ENCODE measurements around the gene ADAMTS2. TPM values are rescaled to one million over a fixed set of nuclear protein-coding genes. Genes with fewer than 3 reads are reported as not detected.

ADAMTS2 gene
- total and polyA plus RNA-seq, 7 experiments from 2014 or later: not detected

DNA sequence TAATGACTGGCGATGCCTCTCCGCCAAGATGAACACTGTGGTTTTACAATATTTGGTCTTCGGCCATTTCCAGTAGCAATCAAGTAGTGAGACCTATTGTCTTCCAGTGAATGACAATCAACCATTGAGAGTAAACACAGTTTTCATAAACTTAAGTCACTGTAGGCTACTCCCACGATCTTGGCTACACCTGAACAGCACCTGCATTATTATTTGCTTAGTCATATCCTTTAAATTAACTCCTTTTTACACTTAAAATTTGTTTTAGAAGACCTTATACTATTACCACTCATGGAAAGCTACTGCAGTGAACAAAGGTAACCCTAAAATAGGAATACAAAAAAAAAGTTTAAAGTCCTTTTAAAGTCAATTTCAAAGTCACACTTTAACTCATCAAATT is 226.9 kb downstream of the ADAMTS2 start:
- CTCF ChIA-PET: no interaction called here
- no peak for DNase-seq
- H3K9me3 Mint-ChIP-seq: peaks cover 8 to 51% (median 27%) of the 10 kb centered on the region in 11 donors

DNA sequence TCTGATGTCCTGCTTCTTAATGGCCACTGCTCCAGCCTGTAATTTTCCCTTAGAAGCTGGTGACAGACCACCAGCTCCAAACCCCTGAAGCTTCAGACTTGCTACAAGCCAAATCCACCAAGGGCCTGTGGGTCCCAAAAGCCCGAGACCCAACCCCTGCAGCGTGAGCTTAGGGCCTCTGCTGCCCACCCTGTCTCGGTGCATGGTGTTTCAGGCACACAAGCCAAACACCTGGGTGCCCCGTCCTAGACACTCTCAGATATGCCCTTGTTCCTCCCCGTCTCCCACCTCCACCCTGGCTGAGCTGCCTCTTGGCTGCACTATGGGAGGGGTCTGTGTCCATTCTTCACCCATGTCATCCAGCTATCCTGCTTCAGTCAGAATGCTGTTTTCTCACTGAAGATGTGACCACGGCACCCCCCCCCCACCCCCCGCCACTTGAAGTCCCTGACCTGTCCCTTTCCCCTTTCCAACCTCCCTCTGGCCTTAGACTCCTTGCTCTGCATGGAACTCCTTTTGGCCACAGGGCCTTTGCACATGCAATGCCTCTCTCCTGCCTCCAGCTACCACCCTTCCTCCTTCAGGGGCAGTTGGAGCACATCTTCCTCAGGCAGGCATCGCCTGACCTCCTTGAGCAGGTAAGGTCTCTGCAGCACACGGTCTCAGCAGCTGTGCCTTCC is 229.3 kb downstream of the ADAMTS2 start:
- Mint-ChIP-seq H3K9me3 (peaks cover 8 to 71% (median 36%) of the 10 kb centered on the region in 11 donors), H3K36me3 (peaks cover 0 to 26% (median 5%) of the 10 kb centered on the region in 5 donors)

More for the DNA sequence above, 226.9 kb downstream of the ADAMTS2 start:
- intact Hi-C loops (cut with micrococcal nuclease): no loop called here
- POLR2A ChIA-PET: no interaction called here
- H3K27me3 Mint-ChIP-seq: peaks cover 0 to 3% (median 0%) of the 10 kb centered on the region in 5 donors
- H3K27ac Mint-ChIP-seq: no peak overlapping the region
- H3K4me3 Mint-ChIP-seq: no peak overlapping the region
- no peaks in the 10 kb centered on the region for H3K4me1 ChIP-seq (ENCODE audit: control insufficient read depth in 2 of 2, insufficient read depth in 2 of 2, low read length in 2 of 2)
- peaks cover 0 to 20% (median 0%) of the 10 kb centered on the region in 3 experiments for H3K9me3 ChIP-seq (ENCODE audit: control insufficient read depth in 2 of 3, low read length in 3 of 3)
- H3K27ac ChIP-seq (ENCODE audit: low read depth, low read length): no peak overlapping the region
- no peaks in the 10 kb centered on the region for H3K4me1 Mint-ChIP-seq
- H3K27me3 ChIP-seq (ENCODE audit: control insufficient read depth in 2 of 2, insufficient read depth in 2 of 2, low read length in 2 of 2): no peaks in the 10 kb centered on the region
- peaks cover 0 to 19% (median 5%) of the 10 kb centered on the region in 5 donors for H3K36me3 Mint-ChIP-seq
- no peak for ATAC-seq
- no peak overlapping the region for H3K4me3 ChIP-seq (ENCODE audit: low read length)
- no peaks in the 10 kb centered on the region for H3K36me3 ChIP-seq (ENCODE audit: control insufficient read depth in 2 of 3, insufficient read depth in 3 of 3, low read length in 3 of 3)

DNA sequence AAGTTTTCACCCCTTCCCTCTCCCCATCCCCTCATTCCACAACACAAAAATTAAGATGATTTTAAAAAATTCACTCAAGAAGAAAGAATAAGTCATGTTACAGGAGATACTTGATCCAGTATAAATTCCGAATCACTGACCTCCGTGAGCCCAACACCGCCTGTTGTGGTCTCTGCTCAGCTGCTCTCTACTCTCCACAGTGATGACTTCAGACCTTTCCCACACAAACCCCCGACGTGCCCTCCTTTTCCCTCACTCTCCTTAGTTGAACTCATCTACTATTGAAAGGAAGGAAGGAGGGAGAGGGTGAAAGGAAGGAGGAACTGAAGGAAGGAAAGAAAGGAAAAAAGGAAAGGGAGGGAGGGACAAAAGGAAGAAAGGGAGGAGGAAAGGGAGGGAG is 230.0 kb downstream of the ADAMTS2 start:
- no peaks in the 10 kb centered on the region for H3K27me3 ChIP-seq (ENCODE audit: control insufficient read depth in 2 of 2, insufficient read depth in 2 of 2, low read length in 2 of 2)
- POLR2A ChIA-PET: no interaction called here
- Mint-ChIP-seq H3K9me3 (peaks cover 8 to 77% (median 37%) of the 10 kb centered on the region in 11 donors), H3K36me3 (peaks cover 0 to 26% (median 5%) of the 10 kb centered on the region in 5 donors), H3K4me3 (no peak overlapping the region), H3K27me3 (peaks cover 0 to 3% (median 0%) of the 10 kb centered on the region in 5 donors), H3K27ac (no peak overlapping the region), H3K4me1 (no peaks in the 10 kb centered on the region)
- ATAC-seq: no peak
- H3K9me3 ChIP-seq (ENCODE audit: control insufficient read depth in 2 of 3, low read length in 3 of 3): peaks cover 0 to 42% (median 0%) of the 10 kb centered on the region in 3 experiments
- CTCF ChIA-PET: no interaction called here
- no peaks in the 10 kb centered on the region for H3K36me3 ChIP-seq (ENCODE audit: control insufficient read depth in 2 of 3, insufficient read depth in 3 of 3, low read length in 3 of 3)
- intact Hi-C loops (cut with micrococcal nuclease): no loop called here
- no peak for DNase-seq
- no peak overlapping the region for H3K27ac ChIP-seq (ENCODE audit: low read depth, low read length)
- H3K4me1 ChIP-seq (ENCODE audit: control insufficient read depth in 2 of 2, insufficient read depth in 2 of 2, low read length in 2 of 2): no peaks in the 10 kb centered on the region
- H3K4me3 ChIP-seq (ENCODE audit: low read length): no peak overlapping the region

More for the DNA sequence above, 229.3 kb downstream of the ADAMTS2 start:
- no peaks in the 10 kb centered on the region for H3K27me3 ChIP-seq (ENCODE audit: control insufficient read depth in 2 of 2, insufficient read depth in 2 of 2, low read length in 2 of 2)
- peaks cover 0 to 3% (median 0%) of the 10 kb centered on the region in 5 donors for H3K27me3 Mint-ChIP-seq
- H3K4me1 ChIP-seq (ENCODE audit: control insufficient read depth in 2 of 2, insufficient read depth in 2 of 2, low read length in 2 of 2): no peaks in the 10 kb centered on the region
- ChIA-PET POLR2A (no interaction called here), CTCF (no interaction called here)
- DNase-seq: no peak
- no peaks in the 10 kb centered on the region for H3K36me3 ChIP-seq (ENCODE audit: control insufficient read depth in 2 of 3, insufficient read depth in 3 of 3, low read length in 3 of 3)
- no peak overlapping the region for H3K4me3 Mint-ChIP-seq
- H3K27ac Mint-ChIP-seq: no peak overlapping the region
- no peaks in the 10 kb centered on the region for H3K4me1 Mint-ChIP-seq
- intact Hi-C loops (cut with micrococcal nuclease): no loop called here
- peaks cover 0 to 42% (median 0%) of the 10 kb centered on the region in 3 experiments for H3K9me3 ChIP-seq (ENCODE audit: control insufficient read depth in 2 of 3, low read length in 3 of 3)
- no peak for ATAC-seq
- no peak overlapping the region for H3K4me3 ChIP-seq (ENCODE audit: low read length)
- H3K27ac ChIP-seq (ENCODE audit: low read depth, low read length): no peak overlapping the region

DNA sequence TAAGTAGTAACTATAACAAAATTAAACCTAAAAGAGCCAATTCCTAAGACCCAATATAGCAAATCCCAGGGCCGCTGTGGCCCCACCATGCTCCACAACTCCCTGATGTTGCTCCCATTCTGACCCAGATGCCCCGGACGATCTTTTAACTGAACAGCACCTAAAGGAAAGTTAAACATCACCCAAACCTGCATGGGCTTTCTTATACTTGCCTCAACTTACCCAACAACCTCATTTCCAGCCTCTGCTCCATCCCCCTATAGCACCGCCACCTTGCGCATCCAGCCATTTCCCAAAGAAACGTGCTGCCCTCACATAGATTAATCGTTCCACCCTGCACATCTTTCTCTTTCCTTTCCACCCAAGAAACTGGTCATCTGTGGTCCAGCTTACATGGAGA is 230.5 kb downstream of the ADAMTS2 start:
- no peak overlapping the region for H3K27ac Mint-ChIP-seq
- ATAC-seq (no peak), DNase-seq (no peak)
- no peaks in the 10 kb centered on the region for H3K4me1 ChIP-seq (ENCODE audit: control insufficient read depth in 2 of 2, insufficient read depth in 2 of 2, low read length in 2 of 2)
- H3K4me3 ChIP-seq (ENCODE audit: low read length): no peak overlapping the region
- H3K36me3 ChIP-seq (ENCODE audit: control insufficient read depth in 2 of 3, insufficient read depth in 3 of 3, low read length in 3 of 3): no peaks in the 10 kb centered on the region
- POLR2A ChIA-PET: no interaction called here
- no peak overlapping the region for H3K27ac ChIP-seq (ENCODE audit: low read depth, low read length)
- intact Hi-C loops (cut with micrococcal nuclease): no loop called here
- peaks cover 0 to 20% (median 5%) of the 10 kb centered on the region in 5 donors for H3K36me3 Mint-ChIP-seq
- H3K9me3 ChIP-seq (ENCODE audit: control insufficient read depth in 2 of 3, low read length in 3 of 3): peaks cover 0 to 42% (median 0%) of the 10 kb centered on the region in 3 experiments
- CTCF ChIA-PET: no interaction called here
- no peaks in the 10 kb centered on the region for H3K4me1 Mint-ChIP-seq
- no peak overlapping the region for H3K4me3 Mint-ChIP-seq
- peaks cover 8 to 77% (median 36%) of the 10 kb centered on the region in 11 donors for H3K9me3 Mint-ChIP-seq
- peaks cover 0 to 3% (median 0%) of the 10 kb centered on the region in 5 donors for H3K27me3 Mint-ChIP-seq
- H3K27me3 ChIP-seq (ENCODE audit: control insufficient read depth in 2 of 2, insufficient read depth in 2 of 2, low read length in 2 of 2): no peaks in the 10 kb centered on the region

DNA sequence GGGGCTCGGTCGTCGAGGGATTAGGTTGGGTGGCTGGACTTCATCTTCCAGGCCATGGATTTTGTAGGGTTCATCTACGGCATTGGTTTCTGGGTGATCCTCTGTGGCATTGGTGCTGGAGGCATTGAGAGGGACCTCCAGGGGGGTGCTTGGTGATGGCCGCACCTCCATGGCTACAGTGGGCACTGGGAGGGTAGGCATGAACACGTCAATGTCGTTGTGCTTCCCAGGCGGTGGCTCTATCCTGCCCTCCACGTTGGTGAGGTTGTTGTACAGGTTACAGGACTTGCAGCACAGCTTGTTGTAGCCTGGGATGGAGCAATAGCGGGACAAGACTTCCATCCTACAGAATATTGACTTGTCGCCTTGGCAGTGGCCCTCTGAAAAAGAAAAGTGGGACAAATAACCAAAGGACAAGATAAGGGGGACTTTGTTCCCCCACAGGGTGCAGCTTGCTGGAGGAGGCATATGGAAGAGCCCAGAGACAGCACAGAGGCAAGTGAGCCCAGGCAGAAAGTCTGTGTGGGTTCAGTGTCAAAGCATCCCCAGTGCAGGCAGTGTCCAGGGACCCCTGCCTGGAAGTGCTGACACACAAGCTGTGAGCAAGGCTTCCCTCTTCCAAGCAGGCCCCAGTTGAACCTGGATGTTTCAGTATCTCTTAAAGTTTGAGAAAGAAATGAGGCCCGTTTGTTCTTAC is 231.2 kb downstream of the ADAMTS2 start:
- Histone ChIP-seq H3K27me3 (ENCODE audit: control insufficient read depth in 2 of 2, insufficient read depth in 2 of 2, low read length in 2 of 2) (no peaks in the 10 kb centered on the region), H3K9me3 (ENCODE audit: control insufficient read depth in 2 of 3, low read length in 3 of 3) (peaks cover 0 to 42% (median 0%) of the 10 kb centered on the region in 3 experiments), H3K36me3 (ENCODE audit: control insufficient read depth in 2 of 3, insufficient read depth in 3 of 3, low read length in 3 of 3) (no peaks in the 10 kb centered on the region), H3K4me3 (ENCODE audit: low read length) (no peak overlapping the region), H3K27ac (ENCODE audit: low read depth, low read length) (no peak overlapping the region), H3K4me1 (ENCODE audit: control insufficient read depth in 2 of 2, insufficient read depth in 2 of 2, low read length in 2 of 2) (no peaks in the 10 kb centered on the region)
- Mint-ChIP-seq H3K9me3 (peaks cover 8 to 81% (median 38%) of the 10 kb centered on the region in 11 donors), H3K27ac (no peak overlapping the region), H3K4me1 (no peaks in the 10 kb centered on the region), H3K4me3 (no peak overlapping the region), H3K36me3 (peaks cover 0 to 19% (median 5%) of the 10 kb centered on the region in 5 donors), H3K27me3 (peaks cover 0 to 3% (median 0%) of the 10 kb centered on the region in 5 donors)
- POLR2A ChIA-PET: no interaction called here
- CTCF ChIA-PET: no interaction called here
- intact Hi-C loops (cut with micrococcal nuclease): no loop called here
- ATAC-seq (no peak), DNase-seq (no peak)

DNA sequence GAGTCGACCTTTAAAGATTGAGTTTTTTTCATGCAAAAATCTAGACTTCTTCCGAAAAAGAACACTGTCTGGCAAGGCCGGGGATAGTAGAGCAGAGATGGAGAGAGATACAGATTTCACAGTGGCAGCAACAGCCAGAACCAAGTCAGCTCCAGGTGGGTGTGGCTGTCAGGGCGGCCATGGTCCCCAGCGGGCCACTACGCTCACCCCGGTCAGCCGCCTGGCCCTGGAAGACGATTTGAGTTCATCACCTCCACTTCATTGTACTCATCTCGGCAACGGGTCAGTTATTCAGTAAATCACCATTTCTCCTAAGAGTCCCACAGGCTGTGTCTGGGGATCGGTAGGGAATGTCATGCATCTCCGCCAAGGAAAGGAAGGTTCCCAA is 232.1 kb downstream of the ADAMTS2 start:
- Mint-ChIP-seq H3K27me3 (peaks cover 0 to 3% (median 0%) of the 10 kb centered on the region in 5 donors), H3K4me3 (no peak overlapping the region), H3K9me3 (peaks cover 13 to 86% (median 36%) of the 10 kb centered on the region in 11 donors), H3K4me1 (no peaks in the 10 kb centered on the region), H3K27ac (no peak overlapping the region), H3K36me3 (peaks cover 0 to 19% (median 5%) of the 10 kb centered on the region in 5 donors)
- ChIA-PET POLR2A (no interaction called here), CTCF (no interaction called here)
- H3K27me3 ChIP-seq (ENCODE audit: control insufficient read depth in 2 of 2, insufficient read depth in 2 of 2, low read length in 2 of 2): no peaks in the 10 kb centered on the region
- no peak for DNase-seq
- H3K27ac ChIP-seq (ENCODE audit: low read depth, low read length): no peak overlapping the region
- no peak for ATAC-seq
- no peaks in the 10 kb centered on the region for H3K4me1 ChIP-seq (ENCODE audit: control insufficient read depth in 2 of 2, insufficient read depth in 2 of 2, low read length in 2 of 2)
- H3K4me3 ChIP-seq (ENCODE audit: low read length): no peak overlapping the region
- no peaks in the 10 kb centered on the region for H3K36me3 ChIP-seq (ENCODE audit: control insufficient read depth in 2 of 3, insufficient read depth in 3 of 3, low read length in 3 of 3)
- H3K9me3 ChIP-seq (ENCODE audit: control insufficient read depth in 2 of 3, low read length in 3 of 3): peaks cover 0 to 42% (median 0%) of the 10 kb centered on the region in 3 experiments
- intact Hi-C loops (cut with micrococcal nuclease): no loop called here

All from naive thymus-derived CD4-positive, alpha-beta T cell (primary cell).